Stromal cell of bone marrow (primary cell): ENCODE data around the gene OR2D2.
"Not testable (repeated sequence)": the region's sequence is repeated elsewhere in the genome, so short reads cannot be mapped to it uniquely, and the experiment has no call there.

Experiments used
- DNase-seq: peaks from one replicate; pipeline ENCODE4 v3.0.0-alpha.2; 2012; ENCODE audit warnings: low read depth

The OR2D2 gene, protein sequence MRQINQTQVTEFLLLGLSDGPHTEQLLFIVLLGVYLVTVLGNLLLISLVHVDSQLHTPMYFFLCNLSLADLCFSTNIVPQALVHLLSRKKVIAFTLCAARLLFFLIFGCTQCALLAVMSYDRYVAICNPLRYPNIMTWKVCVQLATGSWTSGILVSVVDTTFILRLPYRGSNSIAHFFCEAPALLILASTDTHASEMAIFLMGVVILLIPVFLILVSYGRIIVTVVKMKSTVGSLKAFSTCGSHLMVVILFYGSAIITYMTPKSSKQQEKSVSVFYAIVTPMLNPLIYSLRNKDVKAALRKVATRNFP

DNA sequence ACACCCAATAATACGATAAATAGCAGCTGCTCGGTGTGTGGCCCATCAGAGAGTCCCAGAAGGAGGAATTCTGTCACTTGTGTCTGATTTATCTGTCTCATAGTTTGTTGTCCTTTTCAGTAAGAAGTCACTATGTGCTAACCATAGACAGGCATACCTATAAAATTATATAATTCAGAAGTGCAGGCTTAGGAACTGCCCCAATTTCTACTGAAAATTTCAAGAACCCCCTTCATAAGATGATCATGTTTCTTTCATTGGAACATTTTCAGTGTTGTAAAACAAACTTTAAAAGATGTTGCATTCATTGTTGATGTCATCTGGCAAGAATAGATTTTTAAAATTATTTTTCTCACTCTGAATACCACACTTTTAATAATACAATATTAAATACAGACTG is at the start of gene OR2D2:
OR2D2 (minus strand) TSS at position 101 of the 400 bp plus-strand sequence; CDS start at position 101, 0 bp downstream.
- no peak for DNase-seq

DNA sequence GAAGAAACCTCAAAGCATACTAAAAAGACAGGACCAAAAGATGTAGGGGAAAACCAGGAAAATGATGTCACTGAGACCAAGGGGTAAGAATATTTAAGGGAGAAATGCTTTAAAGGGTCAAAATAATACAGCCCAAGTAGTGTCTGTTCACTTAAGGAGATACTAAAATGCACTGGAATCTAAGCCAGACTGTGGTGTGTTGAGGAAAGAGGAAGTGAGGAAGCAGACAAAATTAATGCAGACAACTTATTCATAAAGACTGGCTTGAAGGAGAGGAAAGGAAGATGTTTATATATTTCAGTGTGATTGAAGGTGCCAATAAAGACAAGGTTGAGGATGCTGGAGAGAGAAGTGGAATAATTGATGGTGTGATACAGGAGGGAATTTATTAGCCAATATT is 49.7 kb upstream of the OR2D2 start:
- DNase-seq = no peak

DNA sequence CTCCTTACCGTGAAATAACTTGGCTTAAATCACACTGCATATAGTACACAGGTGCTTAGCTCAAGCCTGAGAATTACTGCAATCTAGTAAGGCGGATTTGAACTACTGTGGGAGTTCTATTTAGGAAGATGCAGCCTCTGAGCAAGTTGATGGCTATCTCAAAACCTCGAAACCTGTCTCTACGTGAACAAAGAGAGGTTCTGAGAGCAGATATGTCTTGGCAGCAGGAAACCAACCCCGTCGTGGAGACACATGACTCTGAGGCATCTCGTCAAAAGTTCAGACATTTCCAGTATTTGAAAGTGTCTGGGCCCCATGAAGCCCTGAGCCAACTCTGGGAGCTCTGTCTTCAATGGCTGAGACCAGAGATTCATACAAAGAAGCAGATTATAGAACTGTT is 39.8 kb upstream of the OR2D2 start:
- no peak for DNase-seq

DNA sequence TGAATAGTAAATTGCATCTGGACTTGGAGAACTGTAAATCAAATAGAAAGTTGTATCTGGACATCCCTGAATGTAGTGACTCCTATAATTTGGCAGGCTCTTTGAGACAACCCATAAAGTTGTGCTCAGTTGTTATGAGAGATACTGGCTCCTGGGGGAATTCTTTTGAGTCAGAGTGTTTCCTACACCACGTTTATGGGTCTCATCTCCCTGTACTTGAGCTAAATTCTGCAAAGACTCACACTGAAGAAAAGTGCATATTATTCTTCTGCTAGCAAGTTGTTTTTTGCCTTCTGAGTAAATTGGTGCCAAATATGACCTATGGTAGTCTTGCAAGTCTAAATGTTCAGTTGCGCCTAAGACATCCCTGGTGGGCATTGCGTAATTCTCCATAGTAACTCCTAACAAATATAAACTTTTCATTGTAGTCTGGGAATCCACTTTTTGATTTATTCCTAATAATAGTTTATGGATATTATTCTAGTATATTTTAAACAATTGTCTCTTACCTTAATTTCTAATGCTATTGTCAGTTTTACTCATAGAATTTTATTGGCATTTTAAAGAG is 38.9 kb upstream of the OR2D2 start:
- peak; percentile 31 for DNase-seq

DNA sequence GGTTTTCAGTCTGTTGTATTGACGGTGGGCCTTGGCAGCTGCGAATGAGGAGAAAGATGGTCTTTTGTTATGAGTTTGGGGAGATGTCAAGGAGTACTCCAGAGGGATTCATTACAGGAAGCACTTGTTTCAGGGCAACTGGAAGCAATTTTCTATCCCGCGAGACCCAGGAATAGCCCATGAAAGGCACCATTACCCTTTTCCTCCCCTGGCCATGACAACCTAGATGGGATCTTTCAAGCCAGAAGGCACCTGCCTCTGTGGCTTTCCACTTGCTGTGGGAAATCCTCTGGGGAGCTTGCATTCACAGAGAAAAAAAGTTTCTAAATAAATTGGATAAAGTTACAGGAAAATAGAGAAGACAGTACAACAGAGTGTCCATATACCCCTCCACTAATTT is 36.6 kb upstream of the OR2D2 start:
- DNase-seq = no peak

DNA sequence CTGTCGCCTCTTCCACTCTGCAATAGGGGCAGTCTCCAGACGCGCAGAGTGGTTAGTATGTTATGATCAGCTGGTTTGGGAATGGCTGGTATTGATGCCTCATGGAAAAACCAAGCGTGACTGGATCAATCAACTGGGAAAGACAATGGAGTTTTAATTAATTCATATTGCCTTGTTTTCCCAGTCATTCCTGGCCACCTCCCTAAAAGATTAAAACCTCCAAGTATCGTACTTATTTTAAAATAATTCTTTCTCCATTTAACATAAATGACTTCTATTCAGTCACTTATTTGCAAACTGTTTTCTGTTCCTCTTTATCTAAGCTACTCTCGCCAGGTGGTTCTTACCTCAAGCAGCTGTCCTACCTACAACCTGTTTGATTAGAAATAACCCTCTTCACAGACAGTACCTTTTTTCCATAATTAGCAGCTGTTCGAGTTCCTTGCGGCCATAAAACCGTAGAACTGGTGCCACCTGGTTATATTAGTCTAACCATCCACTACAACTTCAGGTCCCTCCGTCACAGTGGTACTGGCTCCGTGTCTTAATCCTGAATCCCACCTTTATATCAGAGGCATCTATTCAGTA is 34.8 kb upstream of the OR2D2 start:
- DNase-seq = no peak

DNA sequence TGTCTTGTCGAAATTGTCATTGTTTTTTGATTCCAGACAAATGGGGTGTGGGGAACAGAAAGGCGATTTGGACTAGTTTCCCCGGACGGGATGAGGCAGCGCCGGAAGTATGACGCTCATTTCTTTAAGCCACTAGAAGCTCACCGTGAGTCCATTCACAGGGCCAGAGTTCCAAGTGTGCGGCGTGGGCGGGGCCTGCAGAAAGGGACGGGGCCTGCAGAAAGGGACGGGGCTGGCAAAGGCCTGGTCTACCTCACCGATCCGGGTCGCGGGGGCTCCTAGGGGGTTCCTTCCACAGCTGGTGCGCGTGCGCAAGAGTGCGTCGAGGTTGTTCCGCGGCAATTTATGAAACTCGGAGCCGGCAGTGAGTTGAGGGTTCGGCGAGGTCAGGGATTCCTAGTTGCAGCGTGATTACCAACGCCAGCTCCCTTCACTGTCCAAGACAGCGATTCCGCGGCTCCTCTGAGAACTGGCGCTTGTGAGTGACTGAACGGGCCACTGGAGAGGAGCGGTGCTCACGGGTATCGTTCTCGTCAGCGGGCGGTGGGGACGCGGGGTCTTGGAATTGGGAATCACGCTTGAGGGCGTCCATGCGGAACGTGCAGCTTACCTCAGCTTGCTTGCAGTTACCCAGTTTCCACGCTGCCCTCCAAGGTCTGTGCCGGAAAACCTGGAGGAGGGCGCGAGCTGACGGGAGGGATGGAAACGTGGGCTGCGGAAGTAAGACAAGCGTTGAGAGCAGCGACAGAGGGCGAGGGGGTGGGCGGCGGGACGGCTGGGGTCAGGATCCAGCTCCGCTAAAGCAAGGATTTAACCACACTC is 34.1 kb upstream of the OR2D2 start, which contains the start of gene ZNF215:
ZNF215 (plus strand) TSS at position 219 of the 822 bp plus-strand sequence. CDS start 5,847 bp downstream, outside the sequence.
- DNase-seq = peak; percentile 57

DNA sequence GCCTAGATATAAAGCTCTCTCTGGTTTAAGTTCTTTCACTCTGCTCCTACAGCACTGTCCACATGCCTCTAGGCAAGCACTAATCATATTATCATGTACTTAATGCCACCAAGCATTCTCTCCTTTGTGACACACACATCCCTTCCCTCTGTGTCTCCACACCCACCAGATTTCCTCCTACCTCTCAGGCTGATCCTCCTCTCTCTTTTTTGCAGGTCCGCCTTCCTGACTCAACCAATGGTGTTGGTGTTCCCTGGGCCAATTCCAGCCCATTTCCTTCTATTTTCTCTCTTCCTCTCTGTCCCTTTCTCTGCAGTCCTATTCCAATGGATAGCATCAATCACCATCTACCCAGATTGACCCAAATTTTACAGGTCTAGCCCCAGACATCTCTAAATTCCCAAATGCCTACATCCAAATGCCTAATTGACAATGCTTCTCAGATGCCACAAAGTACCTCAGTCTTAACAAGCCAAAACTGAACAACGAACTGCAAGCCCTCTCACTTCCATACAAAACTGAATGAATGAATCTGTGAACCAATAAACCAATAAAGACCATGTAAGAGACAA is 33.4 kb upstream of the OR2D2 start:
- no peak for DNase-seq

DNA sequence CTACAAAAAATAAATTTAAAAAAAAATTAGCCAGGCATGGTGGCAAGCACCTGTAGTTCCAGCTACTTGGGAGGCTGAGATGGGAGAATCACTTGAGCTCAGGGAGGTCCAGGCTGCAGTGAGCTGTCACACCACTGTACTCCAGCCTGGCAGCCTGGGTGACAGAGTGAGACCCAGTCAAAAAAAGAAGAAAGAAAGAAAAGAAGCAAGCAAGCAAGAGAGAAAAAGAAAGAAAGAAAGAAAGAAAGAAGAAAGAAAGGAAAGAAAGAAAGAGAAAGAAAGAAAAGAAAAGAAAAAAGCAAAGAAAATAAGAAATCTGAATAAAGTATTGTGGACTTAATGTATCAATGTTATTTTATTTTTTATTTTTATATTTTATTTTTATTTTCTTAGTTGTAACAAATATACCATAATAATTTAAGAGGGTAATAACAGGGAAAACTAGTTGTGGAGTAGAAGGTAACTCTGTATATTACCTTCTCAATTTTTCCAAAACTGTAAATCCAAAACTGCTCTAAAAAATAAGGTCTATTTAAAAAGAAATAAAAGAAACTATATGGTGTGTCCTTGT is 32.8 kb upstream of the OR2D2 start:
- DNase-seq = no peak

DNA sequence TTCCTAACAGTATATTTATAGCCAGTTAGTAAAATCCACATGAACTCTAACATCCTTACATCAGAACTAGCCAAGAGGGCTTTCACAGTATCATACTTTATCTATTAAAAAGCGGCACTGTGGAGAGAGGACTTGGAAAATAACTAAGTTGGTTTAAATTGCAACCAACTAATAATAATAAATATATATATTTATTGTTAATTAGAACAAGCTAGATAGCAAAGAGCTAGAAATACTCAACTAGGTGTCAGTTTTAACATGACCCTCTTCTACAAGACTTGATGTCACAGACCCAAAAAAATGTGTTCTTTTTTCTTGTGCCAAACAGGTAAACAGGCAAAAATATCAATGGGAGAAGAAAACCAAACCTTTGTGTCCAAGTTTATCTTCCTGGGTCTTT is 28.4 kb upstream of the OR2D2 start, which contains the start of gene OR2D3:
OR2D3 (plus strand) TSS at position 301 of the 400 bp plus-strand sequence; CDS start at position 301, 0 bp downstream.
- no peak for DNase-seq

DNA sequence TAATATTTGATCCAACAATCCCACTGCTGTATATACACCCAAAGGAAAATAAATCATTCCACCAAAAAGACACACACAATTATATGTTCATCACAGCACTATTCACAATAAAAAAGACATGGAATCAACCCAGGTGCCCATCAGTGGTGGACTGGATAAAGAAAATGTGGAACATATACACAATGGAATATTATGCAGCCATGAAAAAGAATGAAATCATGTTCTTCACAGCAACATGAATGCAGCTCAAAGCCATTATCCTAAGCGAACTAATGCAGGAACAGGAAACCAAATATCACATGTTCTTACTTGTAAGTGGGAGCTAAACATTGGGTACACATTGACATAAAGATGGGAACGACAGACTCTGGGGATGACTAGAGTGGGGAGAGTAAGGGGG is 27.4 kb upstream of the OR2D2 start:
- DNase-seq = no peak

DNA sequence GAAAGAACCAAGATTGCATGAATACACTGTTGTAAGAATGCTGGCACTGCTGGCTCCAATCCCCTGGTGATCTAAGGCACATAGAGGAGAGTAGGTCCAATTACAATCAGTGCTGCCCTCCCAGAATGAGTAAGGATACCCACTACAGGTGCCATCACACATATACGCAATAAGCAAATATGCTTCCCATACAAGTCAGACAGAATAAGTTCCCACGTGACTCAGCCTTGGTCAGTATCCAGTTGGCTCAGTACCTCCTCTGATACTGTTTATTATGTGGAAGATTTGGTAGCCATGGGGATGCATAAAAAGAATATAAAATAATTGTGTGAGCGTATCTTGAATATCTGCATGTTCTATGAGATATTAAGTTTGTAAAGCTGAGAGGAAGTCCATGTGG is 19.6 kb upstream of the OR2D2 start:
- peak; percentile 19 for DNase-seq

DNA sequence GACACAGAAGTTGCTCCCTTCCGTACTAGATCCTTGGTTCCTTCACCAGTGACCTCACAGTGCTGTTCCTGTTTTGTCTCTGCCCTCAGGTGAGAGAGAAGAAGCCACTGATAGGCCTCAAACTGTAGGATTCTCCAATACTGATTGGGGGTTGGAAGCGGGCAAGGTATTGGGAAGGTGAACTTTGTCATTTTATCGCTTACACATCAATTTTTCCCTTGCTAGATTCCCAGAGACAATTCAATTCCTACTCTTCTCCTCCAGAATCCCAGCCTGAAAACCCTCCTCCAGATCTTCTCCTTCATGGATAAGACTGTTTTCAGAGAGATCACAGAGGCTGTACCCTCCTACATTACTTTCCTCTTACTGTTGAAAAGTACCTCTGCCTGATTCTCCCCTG is 19.1 kb upstream of the OR2D2 start:
- no peak for DNase-seq

DNA sequence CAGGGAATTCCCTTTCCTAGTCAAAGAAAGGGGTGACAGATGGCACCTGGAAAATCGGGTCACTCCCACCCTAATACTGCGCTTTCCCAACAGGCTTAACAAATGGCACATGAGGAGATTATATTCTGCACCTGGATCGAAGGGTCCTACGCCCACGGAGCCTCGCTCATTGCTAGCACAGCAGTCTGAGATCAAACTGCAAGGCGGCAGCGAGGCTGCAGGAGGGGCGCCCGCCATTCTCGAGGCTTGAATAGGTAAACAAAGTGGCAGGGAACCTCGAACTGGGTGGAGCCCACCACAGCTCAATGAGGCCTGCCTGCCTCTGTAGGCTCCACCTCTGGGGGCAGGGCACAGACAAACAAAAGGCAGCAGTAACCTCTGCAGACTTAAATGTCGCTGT is 12.5 kb upstream of the OR2D2 start:
- DNase-seq = not testable (repeated sequence)

DNA sequence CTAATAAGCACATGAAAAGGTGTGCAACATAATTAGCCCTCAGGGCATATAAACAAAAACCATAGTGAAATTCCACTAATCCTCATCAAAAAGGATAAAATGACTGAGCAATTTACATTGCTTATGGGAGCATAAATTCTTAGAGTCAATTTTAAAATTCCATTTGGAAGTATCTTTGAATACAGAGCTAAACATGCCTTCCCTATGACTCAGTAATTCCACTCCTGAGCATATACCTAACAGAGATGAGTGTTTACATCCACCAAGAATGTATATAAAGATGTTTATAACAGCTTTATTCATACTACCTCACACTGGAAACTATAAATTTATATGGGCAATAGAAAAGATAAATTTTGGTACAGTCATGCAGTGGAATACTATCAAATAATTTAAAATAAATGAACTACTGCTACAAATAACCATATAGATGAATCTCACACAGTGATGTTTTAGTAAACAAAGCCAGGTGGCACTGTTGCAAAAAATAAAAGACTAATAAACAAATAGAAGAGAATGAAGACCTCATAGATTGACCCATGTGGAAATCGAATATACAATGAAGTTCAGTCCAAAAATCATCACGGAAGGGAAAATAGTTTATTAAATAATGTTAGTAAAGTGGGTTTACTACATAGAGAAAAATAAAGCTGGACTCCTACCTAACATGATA is 8.2 kb upstream of the OR2D2 start:
- no peak for DNase-seq

DNA sequence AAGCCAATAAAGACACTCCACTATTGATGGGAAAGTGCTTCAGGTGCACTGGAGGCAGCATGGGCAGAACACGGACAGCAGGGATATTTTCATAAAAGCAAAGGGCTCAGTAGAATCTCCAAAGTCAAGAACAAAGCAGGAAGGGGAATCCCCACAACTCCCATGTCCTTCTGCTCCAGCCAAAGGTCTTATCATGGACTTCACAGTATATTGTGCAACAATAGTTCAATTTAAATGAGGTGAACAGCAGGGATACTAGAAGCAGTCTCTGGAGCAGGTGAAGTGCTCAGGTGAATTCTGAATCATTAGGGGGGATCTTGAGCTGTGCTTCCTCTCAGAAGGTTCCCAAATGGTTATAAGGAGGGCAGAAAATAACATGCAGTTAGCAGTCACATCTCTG is 6.6 kb upstream of the OR2D2 start:
- no peak for DNase-seq

DNA sequence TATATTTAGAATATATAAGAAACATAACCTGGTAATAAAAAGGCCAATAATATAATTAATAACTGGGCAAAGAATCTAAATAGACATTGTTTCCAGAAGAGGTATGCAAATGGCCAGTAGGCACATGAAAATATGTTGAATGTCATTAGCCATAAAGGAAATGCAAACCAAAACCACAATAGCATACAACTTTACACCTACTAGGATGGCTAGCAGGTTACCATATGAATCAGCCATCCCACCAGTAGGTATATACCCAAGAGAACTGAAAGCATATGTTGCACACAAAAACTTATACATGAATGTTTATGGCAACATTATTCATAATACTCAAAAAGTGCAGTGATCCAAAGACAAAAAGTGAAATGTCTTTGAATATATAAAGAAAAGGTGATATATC is 2.7 kb upstream of the OR2D2 start:
- DNase-seq = no peak

DNA sequence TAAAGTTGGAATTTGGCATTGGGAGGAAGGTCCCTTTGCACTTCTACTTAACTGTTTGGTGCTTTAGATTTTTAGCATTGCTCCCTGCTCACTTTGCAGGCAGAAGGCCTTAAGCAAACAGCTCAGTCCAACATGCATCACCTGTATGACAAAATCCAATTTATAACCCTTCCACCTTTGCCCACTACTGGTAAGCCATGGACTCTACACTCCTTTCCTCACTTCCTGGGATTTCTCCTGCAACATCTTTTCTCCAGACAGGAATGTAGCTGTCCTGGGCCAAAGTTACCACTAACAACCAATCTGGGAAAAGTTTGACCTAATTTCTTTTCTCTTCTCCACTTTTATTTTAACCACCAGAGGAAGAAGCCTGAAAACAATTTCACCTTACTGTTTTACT is 1.8 kb upstream of the OR2D2 start:
- DNase-seq = no peak

DNA sequence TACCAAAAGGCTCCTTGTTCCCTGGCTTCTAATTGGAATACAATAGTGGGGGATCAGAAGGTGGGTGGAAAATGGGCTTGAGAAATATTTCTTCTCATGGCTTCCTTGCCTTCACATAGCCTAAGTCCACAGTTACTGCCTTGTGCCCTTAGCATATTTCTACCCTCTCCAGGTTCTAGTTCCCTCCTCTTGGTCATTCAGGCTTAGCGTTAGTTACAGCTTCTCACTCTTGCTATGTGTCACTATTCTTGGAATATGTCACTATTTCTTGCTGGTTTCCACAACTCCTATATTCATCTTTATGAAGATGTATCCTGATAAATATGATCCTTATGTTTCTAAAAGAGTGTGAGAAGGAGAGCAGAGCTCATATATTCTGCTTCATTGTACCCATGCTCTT is 2.5 kb downstream of the OR2D2 start:
- DNase-seq = no peak

DNA sequence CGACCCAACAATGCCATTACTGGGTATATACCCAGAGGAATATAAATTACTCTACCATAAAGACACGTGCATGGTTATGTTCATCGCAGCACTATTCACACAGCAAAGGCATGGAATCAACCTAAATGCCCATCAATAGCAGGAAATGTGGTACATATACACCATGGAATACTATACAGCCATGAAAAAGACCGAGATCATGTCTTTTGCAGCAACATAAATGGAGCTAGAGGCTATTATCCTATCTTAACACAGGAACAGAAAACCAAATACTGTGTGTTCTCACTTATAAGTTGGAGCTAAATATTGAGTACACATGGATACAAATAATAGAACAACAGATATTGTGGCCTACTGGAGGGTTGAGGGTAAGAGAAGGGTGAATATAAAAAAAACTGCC is 3.5 kb downstream of the OR2D2 start:
- no peak for DNase-seq

DNA sequence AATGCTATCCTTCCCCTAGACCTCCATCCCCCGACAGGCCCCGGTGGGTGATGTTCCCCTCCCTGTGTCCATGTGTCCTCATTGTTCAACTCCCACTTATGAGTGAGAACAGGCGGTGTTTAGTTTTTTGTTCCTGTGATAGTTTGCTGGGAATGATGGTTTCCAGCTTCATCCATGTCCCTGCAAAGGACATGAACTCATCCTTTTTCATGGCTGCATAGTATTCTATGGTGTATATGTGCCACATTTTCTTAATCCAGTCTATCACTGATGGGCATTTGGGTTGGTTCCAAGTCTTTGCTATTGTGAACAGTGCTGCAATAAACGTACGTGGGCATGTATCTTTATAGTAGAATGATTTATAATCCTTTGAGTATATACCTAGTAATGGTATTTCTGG is 4.6 kb downstream of the OR2D2 start:
- DNase-seq = not testable (repeated sequence)
